HEK293T (cell line): ENCODE results near the gene PROSER2.

ENCODE experiments used
- CTCF ChIA-PET: fragments of 350-600 bp; formaldehyde crosslinking; extraction: SDS; loops from one replicate; lab custom pipeline; 2021; ENCODE audit warnings: antibody characterized with exemption, inconsistent platforms; lab: Yijun Ruan, JAX
- POLR2A ChIA-PET: fragments of 350-600 bp; formaldehyde crosslinking; extraction: SDS; loops from one replicate; lab custom pipeline; 2020; ENCODE audit warnings: antibody characterized with exemption, inconsistent platforms; lab: Yijun Ruan, JAX
- DNase-seq: peaks from one replicate; pipeline ENCODE4 v3.0.0; 2012; ENCODE audit warnings: mixed read lengths; ENCODE audit errors: extremely low spot score
- ARNT ChIP-seq: fragments of 450-650 bp; IDR thresholded peaks from 2 replicates; pipeline ENCODE4 v1.6.1; 2017; ENCODE audit warnings: mild to moderate bottlenecking
- BHLHE40 ChIP-seq: fragments of 450-650 bp; IDR thresholded peaks from 2 replicates; pipeline ENCODE4 v1.6.1; 2016; ENCODE audit warnings: mild to moderate bottlenecking, moderate library complexity, borderline replicate concordance
- CTBP1 ChIP-seq: fragments of 450-650 bp; IDR thresholded peaks from 2 replicates; pipeline ENCODE4 v1.6.1; 2016; ENCODE audit warnings: borderline replicate concordance
- ELF4 ChIP-seq: fragments of 450-650 bp; IDR thresholded peaks from 2 replicates; pipeline ENCODE4 v1.6.1; 2017; ENCODE audit warnings: antibody characterized with exemption
- FOXA1 ChIP-seq: fragments of 450-650 bp; IDR thresholded peaks from 2 replicates; pipeline ENCODE4 v1.6.1; 2016; ENCODE audit warnings: mild to moderate bottlenecking
- FOXK2 ChIP-seq: fragments of 450-650 bp; IDR thresholded peaks from 2 replicates; pipeline ENCODE4 v1.6.1; 2016; ENCODE audit warnings: mild to moderate bottlenecking
- FOXM1 ChIP-seq: fragments of 450-650 bp; IDR thresholded peaks from 2 replicates; pipeline ENCODE4 v1.6.1; 2017; ENCODE audit warnings: mild to moderate bottlenecking, borderline replicate concordance
- HDGF ChIP-seq: fragments of 450-650 bp; IDR thresholded peaks from 2 replicates; pipeline ENCODE4 v1.6.1; 2017; ENCODE audit warnings: antibody characterized with exemption, borderline replicate concordance
- L3MBTL2 ChIP-seq: fragments of 450-650 bp; conservative IDR thresholded peaks from 2 replicates; pipeline ENCODE4 v1.6.1; 2016; ENCODE audit warnings: mild to moderate bottlenecking
- LEF1 ChIP-seq: fragments of 450-650 bp; IDR thresholded peaks from 2 replicates; pipeline ENCODE4 v1.6.1; 2017; ENCODE audit warnings: mild to moderate bottlenecking, borderline replicate concordance
- NFRKB ChIP-seq: fragments of 450-650 bp; IDR thresholded peaks from 2 replicates; pipeline ENCODE4 v1.6.1; 2016; ENCODE audit warnings: mild to moderate bottlenecking, moderate library complexity
- PKNOX1 ChIP-seq: fragments of 450-650 bp; IDR thresholded peaks from 2 replicates; pipeline ENCODE4 v1.6.1; 2016
- SP1 ChIP-seq: fragments of 450-650 bp; IDR thresholded peaks from 2 replicates; pipeline ENCODE4 v1.6.1; 2017
- SUZ12 ChIP-seq: fragments of 450-650 bp; IDR thresholded peaks from 2 replicates; pipeline ENCODE4 v1.6.1; 2016; ENCODE audit warnings: mild to moderate bottlenecking
- TARDBP ChIP-seq: fragments of 450-650 bp; IDR thresholded peaks from 2 replicates; pipeline ENCODE4 v1.6.1; 2016
- ZNF384 ChIP-seq: fragments of 450-650 bp; IDR thresholded peaks from 2 replicates; pipeline ENCODE4 v1.6.1; 2016

Gene PROSER2

GRCh38 chr10:11898033-11898371 is 74.8 kb downstream of the PROSER2 start:
- TF ChIP-seq SP1: no peak
- TF ChIP-seq HDGF: no peak
- TF ChIP-seq L3MBTL2: no peak
- no peak for TF ChIP-seq ZNF384
- TF ChIP-seq LEF1: no peak
- TF ChIP-seq SUZ12: no peak
- peak; percentile 29; the same call in 1 of the 2 replicates for TF ChIP-seq PKNOX1
- no peak for TF ChIP-seq ARNT
- ChIA-PET CTCF (interaction anchor here (0.5 kb wide), 1 partner anchor 107 kb away, joined by 4 read pairs; no protein-coding TSS in a partner anchor), POLR2A (no interaction called here)
- DNase-seq: no peak

GRCh38 chr10:11898372-11899066 is 75.4 kb downstream of the PROSER2 start:
- ChIA-PET POLR2A (no interaction called here), CTCF (no interaction called here)
- TF ChIP-seq ELF4: no peak
- no peak for TF ChIP-seq TARDBP
- DNase-seq: no peak

GRCh38 chr10:11899067-11899876 is 76.1 kb downstream of the PROSER2 start:
- DNase-seq: no peak
- ChIA-PET POLR2A (no interaction called here), CTCF (no interaction called here)
- TF ChIP-seq BHLHE40: no peak
- no peak for TF ChIP-seq NFRKB
- no peak for TF ChIP-seq FOXM1
- TF ChIP-seq TARDBP: no peak
- TF ChIP-seq HDGF: no peak
- TF ChIP-seq FOXK2: no peak

GRCh38 chr10:11901036-11901301 is 77.8 kb downstream of the PROSER2 start:
- CTCF ChIA-PET: no interaction called here
- TF ChIP-seq BHLHE40 (no peak), L3MBTL2 (no peak), TARDBP (no peak), ARNT (no peak), NFRKB (no peak), ELF4 (no peak), FOXA1 (no peak), FOXM1 (no peak), SUZ12 (no peak)
- no peak for DNase-seq
- POLR2A ChIA-PET: no interaction called here

- ChIA-PET CTCF (interaction anchor here (1.2 kb wide), 1 partner anchor 19 kb away, joined by 3 read pairs; no protein-coding TSS in a partner anchor), POLR2A (no interaction called here)
- no peak for DNase-seq
- TF ChIP-seq TARDBP: no peak
- TF ChIP-seq ZNF384: no peak
- TF ChIP-seq BHLHE40: no peak
- TF ChIP-seq HDGF: no peak
- TF ChIP-seq SUZ12: no peak
- no peak for TF ChIP-seq ARNT
- TF ChIP-seq PKNOX1: no peak
- no peak for TF ChIP-seq L3MBTL2
- TF ChIP-seq NFRKB: no peak
- no peak for TF ChIP-seq CTBP1
- no peak for TF ChIP-seq ELF4
- TF ChIP-seq FOXA1: no peak
- TF ChIP-seq LEF1: no peak
- no peak for TF ChIP-seq SP1
- no peak for TF ChIP-seq FOXM1
- no peak for TF ChIP-seq FOXK2
Measured at GRCh38 chr10:11901454-11901832, 78.3 kb downstream of the PROSER2 start.

- TF ChIP-seq PKNOX1 (no peak), ELF4 (no peak), CTBP1 (no peak), ZNF384 (no peak), LEF1 (no peak), NFRKB (no peak), L3MBTL2 (no peak), FOXM1 (no peak), HDGF (no peak), FOXA1 (no peak), SUZ12 (no peak), FOXK2 (no peak), ARNT (no peak), BHLHE40 (no peak), TARDBP (no peak), SP1 (no peak)
- no peak for DNase-seq
- ChIA-PET POLR2A (no interaction called here), CTCF (interaction anchor here (1.2 kb wide), 1 partner anchor 20 kb away, joined by 3 read pairs; no protein-coding TSS in a partner anchor)
Measured at GRCh38 chr10:11901833-11902475, 78.8 kb downstream of the PROSER2 start.
